ENCODE results near the gene SOX10.
"Not testable (repeated sequence)": the region's sequence is repeated elsewhere in the genome, so short reads cannot be mapped to it uniquely, and the experiment has no call there.

The SOX10 gene

DNA sequence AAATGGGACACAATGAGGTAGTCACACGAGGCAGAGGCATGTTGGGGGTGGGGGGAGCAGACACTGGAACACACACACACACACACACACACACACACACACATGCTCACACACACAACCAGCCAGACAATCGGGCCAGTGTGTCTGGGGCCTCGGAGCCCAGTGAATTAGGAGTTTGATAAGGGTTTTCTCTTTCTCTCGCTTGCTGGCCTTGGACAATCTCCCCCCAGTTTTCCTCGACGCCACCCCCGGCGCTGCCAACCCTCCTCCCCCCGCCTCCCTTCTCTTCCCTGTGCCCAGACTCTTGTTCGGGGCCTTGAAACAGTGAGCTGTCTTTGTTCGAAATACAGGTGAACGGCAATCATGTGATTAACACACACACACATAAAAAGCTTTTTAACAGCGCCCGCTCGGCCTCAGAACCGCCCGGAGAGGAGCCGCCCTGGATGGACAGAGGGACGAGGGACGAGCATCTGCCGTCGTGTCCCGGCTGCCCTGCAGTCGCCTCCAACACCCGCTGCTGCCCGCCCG is 1.5 kb upstream of the SOX10 start:
- no peak for DNase-seq (ENCODE audit: low read depth)

DNA sequence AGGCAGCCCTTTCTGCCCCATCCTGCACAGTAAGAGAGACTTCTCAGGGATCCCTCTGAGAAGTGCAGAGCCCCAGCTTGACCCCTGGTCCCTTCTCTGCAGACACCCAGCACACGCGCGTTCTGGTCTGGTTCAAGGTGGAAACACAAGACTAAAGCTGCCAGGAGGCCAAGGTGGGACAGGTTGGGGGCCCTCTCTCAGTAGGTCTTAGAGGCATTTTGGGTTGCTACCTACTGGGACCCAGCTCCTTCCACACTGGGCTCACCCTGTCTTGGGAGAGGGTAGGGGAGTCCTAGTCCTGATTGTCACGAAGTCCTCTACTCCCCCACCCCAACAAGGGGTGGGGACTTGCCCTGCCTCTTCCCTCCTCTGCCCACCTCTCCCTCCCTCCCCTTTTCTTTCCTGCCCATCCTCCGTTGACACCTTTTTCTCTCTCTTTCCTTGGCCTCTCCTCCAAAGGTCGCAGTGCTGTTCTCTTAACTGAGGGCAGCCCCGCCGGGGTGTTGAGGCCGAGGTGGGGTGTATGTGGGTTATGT is 763 bp upstream of the SOX10 start:
- no peak for DNase-seq (ENCODE audit: low read depth)

DNA sequence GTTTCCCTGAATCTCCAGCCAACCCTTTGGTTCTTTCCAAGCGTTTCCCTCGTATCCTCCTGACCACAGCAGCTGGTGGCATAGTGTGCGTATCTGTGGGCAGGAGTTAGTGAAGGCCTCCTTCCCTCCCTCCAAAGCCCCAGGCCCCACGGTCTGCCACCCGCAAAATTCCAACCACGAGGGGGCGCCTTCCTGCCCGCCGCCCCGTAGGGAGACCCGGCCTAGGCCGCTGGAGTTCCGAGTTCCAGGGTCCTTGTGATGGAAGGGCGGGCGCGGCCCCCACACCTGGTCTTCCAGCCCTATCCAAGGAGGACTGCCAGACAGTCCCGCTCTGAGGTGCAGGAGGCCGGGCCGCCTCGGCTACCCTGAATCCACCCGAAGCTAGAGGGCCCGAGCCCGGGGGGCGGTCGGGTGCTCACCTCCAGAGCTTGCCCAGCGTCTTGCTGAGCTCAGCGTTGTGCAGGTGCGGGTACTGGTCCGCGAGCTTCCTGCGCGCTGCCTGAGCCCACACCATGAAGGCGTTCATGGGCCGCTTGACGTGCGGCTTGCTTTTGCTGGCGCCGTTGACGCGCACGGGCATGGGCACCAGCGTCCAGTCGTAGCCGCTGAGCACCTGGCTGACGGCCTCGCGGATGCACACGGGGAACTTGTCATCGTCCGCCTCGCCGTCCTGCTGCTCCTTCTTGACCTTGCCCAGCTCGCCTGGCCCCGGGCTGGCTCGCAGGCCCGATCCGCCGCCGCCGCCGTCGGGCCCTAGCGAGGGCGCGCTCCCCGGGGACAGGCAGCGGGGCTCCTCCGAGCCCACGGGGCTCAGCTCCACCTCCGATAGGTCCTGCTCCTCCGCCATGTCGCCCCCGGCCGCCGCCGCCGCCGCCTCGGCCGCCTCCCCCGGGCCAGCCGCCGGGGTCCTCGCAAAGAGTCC is 1.2 kb downstream of the SOX10 start:
- no peak for DNase-seq (ENCODE audit: low read depth)

DNA sequence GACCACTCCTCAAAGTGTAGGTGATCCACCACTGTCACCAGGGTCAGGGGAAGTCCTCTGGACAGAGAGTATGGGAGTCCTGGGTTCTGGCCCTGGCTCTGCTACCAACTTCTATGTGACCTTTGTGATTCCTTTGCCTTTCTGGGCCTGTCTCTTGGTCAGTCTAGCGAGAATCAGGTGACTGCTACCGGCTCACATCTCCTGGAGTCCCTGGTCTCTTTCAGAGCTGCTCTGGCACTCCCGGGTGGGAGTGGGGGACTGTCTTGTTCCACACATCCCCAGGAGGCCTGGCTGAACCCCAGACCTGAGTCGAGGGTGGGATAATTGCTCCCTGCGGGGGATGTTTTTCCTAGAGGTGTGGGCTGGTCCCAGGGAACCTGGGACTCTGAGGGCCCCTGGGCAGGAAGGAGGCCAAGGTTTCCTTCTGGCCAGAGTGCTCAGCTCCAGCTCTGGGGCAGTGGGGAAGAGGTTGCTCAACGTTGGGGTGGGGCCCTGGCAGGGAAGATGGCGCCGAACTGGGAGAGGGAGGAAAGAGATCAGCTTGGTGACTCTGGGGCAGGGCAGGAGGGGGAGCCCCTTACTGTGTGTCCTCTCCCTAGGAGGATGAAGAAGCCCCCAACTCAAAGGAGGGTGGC is 2.1 kb downstream of the SOX10 start:
- no peak for DNase-seq (ENCODE audit: low read depth)

DNA sequence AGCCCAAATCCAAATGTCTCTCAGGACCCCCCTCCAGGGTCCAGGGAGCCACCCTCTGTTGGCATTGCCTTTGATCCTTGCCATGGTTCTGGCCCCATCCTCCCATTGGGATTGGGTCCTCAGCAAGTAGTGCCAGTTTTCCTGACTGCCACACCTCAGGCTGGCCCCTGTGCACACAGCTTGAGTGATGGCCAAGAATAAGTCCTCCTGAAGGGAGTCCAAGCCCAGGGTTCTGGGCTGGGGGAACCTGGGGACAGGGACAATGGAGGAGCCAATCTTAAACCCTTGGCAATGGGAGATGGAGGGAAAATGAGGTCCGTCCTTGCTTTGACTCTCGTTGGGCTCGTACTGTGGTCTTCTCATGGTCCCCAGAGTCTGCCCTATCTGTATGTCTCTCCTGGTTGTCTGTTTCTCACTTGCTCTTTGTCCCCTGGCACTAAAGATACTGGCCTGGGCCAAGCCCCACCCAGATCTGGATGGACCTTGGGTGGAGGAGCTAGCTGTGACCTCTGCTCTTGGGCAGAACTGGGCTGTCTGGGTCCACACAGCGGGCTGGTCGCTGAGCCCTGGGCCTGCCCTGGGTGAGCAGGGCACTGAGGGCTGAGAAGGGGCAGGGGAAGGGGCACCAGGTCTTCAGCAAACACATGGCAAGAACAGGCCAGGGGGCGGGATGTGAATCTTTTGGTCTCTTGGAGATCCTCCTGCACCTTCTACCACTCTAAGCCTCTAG is 2.9 kb downstream of the SOX10 start:
- no peak for DNase-seq (ENCODE audit: low read depth)

DNA sequence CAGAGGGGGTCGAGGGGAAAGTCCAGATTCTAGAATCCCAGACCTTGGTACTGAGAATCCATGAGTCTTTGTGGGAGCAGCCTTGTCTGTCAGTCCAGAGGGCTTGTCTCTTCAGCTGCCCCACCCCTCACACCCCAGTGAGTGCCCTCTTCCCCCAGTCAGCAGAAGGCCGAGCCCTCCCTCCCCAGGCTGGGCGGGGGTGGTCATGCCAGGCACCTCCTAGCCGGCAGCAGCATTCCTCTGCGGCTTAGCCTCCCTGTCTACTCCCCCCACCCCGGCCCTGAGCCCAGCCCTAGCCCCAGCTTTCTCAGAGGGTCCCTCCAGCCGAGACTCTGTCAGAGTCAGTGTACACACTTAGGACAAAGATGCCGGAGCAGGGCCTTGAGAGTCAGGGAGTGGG is 4.6 kb downstream of the SOX10 start:
- DNase-seq (ENCODE audit: low read depth): no peak

DNA sequence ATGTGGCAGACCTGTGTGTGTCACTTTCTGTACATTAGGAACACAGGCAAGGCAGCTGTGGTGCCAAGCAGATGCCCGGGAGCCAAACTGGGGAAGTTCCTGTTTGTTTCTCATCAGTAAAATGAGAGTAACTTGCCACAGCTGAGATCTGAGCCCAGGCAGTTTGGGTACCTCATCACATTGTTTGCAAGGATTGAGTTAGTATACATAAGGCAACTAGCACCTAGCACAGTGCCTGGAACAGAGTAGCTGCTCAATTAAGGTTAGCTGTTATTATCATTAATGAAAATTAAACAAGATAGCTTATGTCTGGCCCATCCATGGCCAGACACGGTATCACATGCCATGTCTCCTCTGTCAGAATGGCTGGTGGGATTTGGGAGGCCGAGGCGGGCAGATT is 7.8 kb downstream of the SOX10 start:
- no peak for DNase-seq (ENCODE audit: low read depth)

DNA sequence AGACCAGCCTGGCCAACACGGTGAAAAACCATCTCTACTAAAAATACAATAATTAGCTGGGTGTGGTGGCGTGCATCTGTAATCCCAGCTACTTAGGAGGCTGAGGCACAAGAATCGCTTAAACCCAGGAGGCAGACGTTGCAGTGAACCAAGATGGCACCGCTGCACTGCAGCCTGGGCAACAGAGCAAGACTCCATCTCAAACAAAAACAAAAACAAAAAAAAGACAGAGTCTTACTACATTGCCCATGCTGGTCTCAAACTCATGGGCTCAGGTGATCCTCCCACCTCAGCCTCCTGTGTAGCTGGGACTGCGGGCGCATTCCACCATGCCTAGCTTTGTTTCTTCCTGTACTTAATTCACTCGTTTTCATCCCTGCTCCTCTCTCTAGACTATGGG is 8.3 kb downstream of the SOX10 start:
- DNase-seq (ENCODE audit: low read depth): not testable (repeated sequence)

DNA sequence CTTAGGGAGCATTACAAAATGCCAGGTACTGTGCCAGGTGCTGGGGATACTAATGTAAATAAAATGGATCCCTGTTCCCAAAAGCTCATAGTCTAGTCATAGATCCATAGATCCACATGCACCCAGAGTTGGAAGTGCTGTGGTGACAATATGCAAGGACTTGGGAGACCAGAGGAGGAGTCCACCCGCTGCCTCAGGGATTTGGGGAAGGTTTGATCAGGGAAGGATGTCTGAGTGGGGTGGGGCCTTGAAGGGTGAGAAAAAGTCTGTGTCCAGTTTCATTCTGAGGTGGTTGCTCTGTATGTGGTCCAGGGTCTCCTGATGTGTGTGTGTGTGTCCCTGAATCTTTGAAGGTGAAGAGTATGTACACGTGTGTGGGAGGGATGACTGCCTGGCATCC is 9.2 kb downstream of the SOX10 start:
- no peak for DNase-seq (ENCODE audit: low read depth)

DNA sequence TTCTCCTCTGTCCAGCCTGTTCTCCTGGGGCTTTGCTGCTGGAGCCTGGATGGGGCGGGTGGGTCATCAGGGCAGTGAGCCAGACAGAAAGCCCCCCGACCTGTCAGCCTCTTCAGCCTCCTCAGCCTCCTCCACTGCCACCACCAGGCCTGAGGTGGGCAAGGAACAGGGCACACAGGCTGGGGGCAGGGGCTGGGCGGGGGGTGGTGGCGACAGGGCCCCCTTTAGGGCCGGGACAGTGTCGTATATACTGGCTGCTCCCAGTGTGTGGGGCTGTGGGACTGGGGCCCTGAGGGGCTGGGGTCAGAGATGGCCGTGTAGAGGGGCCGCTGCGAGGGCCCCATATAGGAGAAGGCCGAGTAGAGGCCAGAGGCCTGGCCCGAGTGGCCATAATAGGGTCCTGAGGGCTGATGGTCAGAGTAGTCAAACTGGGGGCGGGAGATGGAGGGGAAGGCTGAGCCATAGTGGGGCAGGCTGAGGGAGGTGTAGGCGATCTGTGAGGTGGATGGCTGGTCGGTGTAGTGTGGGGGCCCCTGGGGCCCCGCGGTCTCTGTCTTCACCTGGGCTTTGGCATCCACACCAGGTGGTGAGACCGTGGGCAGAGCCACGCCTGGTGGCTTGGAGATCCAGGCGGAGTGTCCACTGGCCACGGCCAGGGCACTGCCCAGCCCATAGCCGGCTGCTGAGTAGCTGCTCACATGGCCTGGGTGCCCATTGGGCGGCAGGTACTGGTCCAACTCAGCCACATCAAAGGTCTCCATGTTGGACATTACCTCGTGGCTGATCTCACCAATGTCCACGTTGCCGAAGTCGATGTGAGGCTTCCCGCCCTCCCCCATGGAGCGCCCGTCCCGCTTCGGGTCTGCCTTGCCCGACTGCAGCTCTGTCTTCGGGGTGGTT is 10.8 kb downstream of the SOX10 start:
- DNase-seq (ENCODE audit: low read depth): no peak

DNA sequence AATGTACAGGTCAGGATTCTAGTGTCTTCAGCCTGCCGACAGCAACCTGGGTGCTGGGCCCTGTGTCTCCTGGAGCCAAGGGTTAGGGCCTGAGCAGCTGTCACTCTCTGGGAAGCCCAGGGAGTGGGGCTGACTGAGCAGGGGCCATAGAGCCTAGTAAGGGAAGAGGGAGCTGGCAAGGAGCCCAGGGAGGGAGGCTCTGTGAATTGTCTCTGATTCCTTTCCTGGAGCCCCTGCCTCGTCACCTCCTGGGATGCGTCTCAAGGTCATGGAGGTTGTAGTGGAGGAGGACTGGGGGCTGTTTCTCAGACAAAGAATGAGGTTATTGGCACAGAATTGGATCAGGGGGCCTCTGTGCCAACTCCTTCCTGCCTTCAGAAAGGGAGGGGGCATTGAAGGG is 11.8 kb downstream of the SOX10 start:
- no peak for DNase-seq (ENCODE audit: low read depth)

DNA sequence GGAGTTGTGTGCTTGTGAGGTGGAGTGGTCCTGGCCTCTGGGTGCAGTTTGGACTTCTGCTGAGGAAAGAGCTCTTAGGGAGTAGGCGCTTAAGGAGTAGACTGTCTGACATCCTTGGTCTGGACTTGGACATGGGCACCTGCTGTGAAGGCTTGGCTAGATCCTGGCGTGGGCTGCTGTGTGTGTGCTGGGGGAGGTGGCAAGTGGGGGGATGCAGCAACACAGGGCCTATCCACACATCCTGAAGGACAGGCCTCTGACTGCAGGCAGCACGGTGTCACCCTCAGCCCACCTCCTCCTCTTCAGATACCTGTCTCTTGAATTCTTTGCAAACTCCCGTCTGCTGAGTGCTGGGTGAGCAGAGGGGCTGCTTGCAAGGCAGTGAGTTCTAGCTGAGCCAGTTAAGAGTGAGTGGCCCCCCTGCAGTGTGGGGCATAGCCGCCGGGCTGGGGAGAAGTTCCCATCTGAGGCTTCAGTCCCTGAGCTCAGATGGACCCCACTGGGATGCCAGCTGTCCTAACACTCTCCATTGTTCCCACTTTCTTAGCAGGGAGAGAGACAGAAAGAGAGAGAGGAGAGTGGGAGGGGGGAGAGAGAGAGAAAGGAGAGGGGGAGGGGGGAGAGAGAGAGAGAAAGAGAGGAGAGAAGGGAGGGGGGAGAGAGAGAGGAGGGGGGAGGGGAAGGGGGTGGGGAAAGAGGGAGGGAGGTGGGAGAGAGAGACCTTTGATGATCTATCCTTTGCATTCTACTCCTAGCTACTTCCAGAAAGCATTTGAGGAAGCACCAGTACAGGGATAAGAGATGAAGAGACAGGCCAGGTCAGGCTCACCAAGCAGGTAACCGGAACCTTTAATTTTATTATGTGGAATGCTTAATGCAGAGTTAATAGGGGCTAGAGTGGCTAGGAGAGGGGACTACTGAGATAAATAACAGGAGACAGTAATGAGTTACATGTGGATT is 12.6 kb downstream of the SOX10 start:
- no peak for DNase-seq (ENCODE audit: low read depth)

DNA sequence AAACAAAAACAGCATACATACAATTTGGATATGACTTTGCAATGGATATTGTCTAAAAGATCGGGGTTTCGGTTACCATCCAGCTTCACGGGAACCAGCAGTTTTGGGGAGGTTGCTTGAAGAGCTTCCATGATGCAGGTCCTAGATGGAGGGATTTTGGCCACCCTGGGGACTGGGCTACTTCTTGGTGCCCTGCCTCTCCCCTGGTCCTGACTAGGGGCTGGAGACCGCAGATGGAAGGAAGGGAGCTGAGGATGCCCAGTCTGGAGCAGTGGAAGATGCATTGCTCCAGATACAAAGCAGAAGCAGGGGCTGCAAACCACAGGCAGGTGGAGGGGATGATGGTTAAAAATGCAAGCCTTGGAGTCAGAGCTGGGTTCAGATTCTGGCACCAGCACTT is 13.5 kb downstream of the SOX10 start:
- no peak for DNase-seq (ENCODE audit: low read depth)

DNA sequence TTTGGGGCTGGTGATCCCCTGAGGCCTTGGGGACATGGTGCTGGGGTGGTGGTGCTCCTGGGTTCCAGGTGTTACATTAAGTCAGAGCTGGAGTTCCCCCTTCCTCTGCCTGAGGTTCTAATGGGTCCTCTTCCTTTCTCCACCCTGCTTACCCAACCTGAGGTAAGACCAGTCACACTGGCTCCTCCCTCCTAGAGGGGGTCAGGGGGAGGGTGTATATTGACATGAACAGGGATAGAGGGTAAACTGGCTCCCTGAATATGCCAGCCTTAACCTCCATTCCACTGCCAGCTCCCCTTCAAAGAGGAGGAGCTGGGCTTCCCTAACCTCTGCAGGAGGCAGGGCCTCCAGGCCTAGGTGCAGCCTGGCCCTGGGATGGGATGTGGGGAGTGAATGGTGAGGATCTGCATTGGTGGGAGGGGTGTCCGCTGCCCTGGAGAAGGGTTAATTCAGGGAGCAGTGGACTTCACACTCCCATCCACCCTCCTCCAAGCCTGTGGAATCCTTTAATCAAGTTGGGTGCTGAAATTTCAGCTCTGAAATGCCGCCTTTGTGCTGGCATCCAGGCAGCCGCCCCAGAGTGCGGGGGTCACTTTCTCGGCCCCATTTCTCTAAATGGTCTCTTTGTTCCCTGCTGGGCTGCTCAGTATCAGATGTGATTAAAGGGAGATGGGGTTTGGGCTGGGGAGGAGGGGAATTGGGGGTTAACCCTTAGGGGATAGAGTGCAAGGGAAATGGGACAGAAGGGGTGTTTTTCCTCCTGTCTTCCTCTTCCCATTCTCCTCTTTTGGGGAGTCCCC is 15.7 kb downstream of the SOX10 start:
- no peak for DNase-seq (ENCODE audit: low read depth)

DNA sequence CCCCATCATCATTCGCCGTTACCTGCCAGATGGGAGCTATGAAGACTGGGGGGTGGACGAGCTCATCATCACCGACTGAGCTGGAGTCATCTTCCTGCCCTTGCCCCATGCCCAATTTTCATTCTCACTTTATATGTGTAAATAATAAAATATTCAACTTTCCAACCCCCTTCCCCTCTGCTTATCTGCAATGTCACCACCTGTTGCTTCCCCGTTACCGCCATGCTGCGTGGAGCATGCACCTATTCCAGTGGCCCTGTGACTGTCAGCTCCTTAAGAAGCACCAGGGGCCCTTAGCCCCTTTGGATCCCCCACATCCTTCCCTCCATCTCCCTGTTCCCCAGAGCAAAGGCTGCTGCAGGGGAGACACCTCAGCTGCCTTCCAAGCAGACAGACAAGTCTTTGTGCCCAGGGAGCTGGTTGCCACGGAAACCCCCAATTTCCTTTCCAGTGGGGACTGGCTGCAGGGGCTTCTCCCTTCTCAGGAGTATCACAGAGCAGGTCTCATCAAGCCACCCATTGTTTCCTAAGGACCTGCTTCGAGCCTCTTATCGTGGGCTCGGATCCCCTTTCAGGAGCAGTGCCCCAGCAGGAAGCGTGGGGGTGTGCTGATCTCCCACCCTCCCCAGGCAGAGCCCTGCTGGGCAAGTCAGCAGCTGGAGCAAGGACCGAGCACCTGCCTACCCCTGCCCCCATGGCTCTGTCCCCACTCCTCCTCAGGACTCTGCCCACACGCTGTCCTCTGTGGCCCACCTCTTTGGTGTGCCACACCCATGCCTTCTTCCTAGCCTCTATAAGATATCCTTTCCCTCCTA is 16.5 kb downstream of the SOX10 start:
- DNase-seq (ENCODE audit: low read depth): no peak

DNA sequence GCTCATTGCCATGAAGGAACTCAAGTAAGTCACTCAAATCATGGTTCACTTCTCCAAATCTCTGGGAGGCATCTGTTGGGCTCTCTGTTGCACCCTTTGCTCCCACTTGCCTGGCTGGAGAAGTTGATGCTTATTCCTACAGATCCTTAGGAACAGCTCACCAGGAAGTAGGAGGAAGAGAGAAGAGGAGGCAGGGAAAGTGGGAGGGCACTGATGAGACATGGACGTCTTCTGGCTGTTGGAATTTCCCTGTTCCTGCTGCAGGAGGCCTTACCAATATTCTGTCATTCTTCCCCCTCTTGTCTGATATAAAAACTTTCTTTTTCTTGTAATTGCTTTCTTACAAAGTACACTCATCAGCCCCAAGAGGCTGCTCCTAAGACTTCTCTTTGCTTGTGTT is 17.2 kb downstream of the SOX10 start:
- DNase-seq (ENCODE audit: low read depth): no peak

DNA sequence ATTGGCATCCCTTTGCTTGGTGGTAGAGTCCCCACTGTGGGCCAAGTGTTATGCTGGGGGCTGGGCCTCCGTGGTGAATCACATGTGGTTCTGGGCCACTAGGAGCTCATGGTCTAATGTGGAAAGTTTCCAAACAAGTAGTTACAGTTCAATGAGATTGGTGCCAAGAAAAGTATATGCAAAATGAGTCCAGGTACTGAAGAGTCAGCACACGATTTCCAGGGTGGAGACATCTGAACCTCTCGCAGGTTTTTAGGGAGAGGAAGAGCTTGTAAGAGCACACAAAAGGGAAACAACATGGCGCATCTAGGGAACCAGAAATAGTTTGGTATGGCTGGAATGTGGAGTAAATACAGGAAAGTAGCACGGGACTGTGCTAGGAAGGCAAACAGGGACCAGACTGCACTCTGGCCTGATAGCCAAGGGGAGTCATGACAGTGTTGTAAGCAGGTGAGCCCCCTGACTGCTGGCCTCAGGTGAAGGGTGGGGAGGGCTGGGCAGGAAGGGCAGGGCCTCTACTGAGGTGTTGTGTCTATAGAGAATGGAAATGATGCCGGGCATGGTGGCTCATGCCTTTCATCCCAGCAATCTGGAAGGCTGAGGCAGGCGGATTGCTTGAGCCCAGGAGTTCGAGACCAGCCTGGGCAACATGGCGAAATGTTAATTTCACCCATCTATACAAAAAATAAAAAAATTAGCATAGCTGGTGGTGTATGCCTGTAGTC is 18.3 kb downstream of the SOX10 start:
- no peak for DNase-seq (ENCODE audit: low read depth)

DNA sequence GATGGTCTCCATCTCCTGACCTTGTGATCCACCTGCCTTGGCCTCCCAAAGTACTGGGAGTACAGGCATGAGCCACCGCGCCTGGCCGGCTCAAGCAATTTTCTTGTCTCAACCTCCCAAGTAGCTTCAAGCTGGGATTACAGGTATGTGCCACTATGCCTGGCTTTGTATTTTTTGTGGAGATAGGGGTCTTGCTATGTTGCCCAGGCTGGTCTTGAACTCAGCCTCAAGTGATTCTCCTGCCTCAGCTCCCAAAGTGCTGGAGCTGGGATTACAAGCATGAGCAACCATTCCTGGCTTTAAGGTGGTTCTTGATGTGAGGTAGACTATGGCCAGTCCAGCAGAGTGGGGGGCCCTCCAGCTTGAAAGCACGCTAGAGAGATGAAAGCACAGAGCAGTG is 23.3 kb downstream of the SOX10 start:
- no peak for DNase-seq (ENCODE audit: low read depth)

Data from stimulated activated CD8-positive, alpha-beta memory T cell treated with anti-CD3 and anti-CD28 coated beads, Interleukin-4, amount 100 ng/mL, for 24 hours (primary cell).